IPS-18c (cell line): Measurements from ENCODE around the gene KSR2.

Experiments
- H3K4me3 ChIP-seq: 2 replicates; pipeline ENCODE4 v1.7.0; 2013; ENCODE audit warnings: low read depth, mild to moderate bottlenecking, low read length, moderate library complexity; ENCODE audit not compliant: insufficient read depth
- H3K9me3 ChIP-seq: one replicate; pipeline ENCODE4 v1.6.1; 2013; ENCODE audit warnings: mild to moderate bottlenecking, low read length, moderate library complexity; ENCODE audit not compliant: control insufficient read depth, insufficient read depth

Gene KSR2

GRCh38 chr12:117853600-117853999 is 115.2 kb downstream of the KSR2 start:
- Histone ChIP-seq H3K9me3 (no peaks in the 10 kb centered on the region), H3K4me3 (no peak overlapping the region)

DNA sequence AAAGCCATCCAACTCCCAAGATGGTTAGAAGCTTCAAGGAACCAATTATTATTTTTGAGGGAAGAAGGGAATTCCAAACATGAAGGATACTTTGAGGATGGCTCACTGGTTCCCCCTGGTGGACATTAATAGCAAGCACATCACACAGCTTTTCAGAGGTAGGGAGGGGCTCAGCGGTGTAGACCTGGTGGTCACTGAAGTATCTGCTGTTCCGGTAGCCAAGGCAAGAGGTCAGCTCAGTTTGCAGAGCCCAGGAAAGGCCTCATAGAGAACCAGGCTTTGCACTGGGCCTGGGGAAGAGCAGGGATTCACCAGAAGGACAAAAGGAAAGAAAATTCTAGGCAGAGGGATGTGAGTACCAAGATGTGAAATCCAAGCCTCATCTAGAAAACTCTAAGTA is 118.7 kb downstream of the KSR2 start:
- Histone ChIP-seq H3K9me3 (no peaks in the 10 kb centered on the region), H3K4me3 (no peak overlapping the region)

DNA sequence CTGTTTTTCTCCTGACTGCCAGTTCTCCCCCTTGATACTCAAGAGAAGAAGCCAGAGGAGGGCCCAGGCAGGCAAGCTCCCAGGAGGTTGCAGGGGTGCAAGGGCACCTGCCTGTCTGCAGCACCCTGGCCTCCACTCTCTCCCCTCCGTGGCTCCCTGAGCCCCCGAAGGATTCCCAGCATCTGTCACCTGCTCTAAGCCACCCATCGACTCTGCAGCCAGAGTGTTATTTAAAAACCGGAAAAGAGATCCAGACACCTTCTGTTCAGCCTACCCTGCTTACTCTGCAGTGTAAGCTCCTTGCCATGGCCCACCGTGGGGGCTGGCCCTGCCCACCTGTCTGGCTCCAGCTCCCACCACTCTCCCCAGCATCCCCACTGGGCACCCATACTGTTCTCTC is 121.4 kb downstream of the KSR2 start:
- H3K4me3 ChIP-seq = no peak overlapping the region
- H3K9me3 ChIP-seq = no peaks in the 10 kb centered on the region

- no peak overlapping the region for H3K4me3 ChIP-seq
- no peaks in the 10 kb centered on the region for H3K9me3 ChIP-seq
These were observed 123.4 kb downstream of the KSR2 start for GRCh38 chr12:117845271-117845904.

DNA sequence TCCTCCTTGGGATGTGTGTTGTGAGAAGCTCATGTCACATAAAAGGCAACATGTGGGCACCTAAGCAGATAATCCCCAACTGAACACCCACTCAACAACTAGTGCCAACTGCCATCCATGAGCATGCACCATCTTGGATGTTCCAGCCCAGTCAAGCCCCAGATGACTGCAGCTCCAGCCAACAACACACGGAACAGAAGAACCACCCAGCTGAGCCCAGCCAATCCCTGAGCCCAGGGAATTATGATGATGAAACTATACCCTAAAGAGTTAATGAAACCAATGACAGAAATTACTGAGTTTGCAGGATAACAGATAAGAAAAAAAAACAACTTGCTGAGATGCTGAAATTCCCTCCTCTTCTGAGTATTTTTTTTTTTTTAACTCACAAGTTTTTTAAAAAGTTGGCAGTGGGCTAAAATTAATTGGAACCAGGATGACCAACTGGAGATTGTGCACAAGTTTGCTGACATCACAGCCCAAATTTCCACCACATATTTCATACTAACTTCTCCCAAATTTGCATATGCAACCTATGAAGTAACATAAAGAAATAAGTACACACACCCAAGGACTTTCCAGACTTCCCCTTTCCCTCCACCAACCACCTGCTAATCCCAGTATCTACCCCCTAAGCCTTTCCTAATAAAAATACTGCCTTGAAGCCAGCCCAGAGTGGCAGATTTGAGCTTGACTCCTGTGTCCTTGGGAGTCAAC is 124.5 kb downstream of the KSR2 start:
- H3K4me3 ChIP-seq = no peak overlapping the region
- no peaks in the 10 kb centered on the region for H3K9me3 ChIP-seq

GRCh38 chr12:117842630-117843029 is 126.2 kb downstream of the KSR2 start:
- no peak overlapping the region for H3K4me3 ChIP-seq

GRCh38 chr12:117842220-117842619 is 126.6 kb downstream of the KSR2 start:
- H3K4me3 ChIP-seq = no peak overlapping the region
- H3K9me3 ChIP-seq = no peaks in the 10 kb centered on the region

More at GRCh38 chr12:117842630-117843029, 126.2 kb downstream of the KSR2 start:
- H3K9me3 ChIP-seq = no peaks in the 10 kb centered on the region

GRCh38 chr12:117837737-117838050 is 131.1 kb downstream of the KSR2 start:
- no peaks in the 10 kb centered on the region for H3K9me3 ChIP-seq
- no peak overlapping the region for H3K4me3 ChIP-seq

GRCh38 chr12:117836999-117837736 is 131.6 kb downstream of the KSR2 start:
- Histone ChIP-seq H3K4me3 (no peak overlapping the region), H3K9me3 (no peaks in the 10 kb centered on the region)

DNA sequence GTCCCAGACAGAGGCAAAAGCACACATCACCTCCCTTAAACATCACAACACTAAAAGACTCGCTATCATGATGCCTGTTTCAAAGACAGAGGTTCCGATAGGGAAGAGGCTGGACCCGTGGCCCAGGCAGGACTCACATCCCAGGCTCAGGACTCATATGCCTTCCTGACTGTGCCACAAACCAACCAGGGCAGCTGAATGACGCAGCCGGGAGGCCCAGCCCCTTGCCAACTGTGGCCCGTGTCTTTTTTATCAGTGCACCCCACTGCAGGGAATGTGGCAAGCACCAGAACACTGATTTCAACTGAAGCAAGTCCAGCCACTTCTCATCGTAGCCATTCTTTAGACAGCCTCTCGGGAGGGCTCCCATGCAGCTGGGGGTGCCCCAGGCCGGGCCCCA is 132.3 kb downstream of the KSR2 start:
- Histone ChIP-seq H3K4me3 (no peak overlapping the region), H3K9me3 (no peaks in the 10 kb centered on the region)

DNA sequence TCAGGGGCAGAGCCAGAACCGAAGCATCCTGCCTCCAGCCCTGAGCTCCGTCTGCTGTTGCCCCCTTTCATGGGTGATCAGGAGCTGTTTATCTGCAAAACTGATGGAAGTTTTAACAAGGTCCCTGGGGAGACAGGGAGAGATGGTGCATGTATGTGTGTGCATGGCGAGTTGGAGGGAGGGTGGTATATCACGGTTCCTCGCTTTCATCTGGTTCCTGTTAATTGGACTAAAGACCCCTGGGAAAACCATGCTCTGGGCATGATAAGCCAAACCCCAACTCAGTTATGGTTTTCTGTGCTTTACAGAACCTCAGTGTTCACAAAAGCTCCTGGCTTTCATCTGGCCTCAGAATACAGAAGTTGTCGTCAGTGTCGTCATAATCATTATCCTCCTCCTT is 133.6 kb downstream of the KSR2 start:
- H3K9me3 ChIP-seq = no peaks in the 10 kb centered on the region
- no peak overlapping the region for H3K4me3 ChIP-seq

DNA sequence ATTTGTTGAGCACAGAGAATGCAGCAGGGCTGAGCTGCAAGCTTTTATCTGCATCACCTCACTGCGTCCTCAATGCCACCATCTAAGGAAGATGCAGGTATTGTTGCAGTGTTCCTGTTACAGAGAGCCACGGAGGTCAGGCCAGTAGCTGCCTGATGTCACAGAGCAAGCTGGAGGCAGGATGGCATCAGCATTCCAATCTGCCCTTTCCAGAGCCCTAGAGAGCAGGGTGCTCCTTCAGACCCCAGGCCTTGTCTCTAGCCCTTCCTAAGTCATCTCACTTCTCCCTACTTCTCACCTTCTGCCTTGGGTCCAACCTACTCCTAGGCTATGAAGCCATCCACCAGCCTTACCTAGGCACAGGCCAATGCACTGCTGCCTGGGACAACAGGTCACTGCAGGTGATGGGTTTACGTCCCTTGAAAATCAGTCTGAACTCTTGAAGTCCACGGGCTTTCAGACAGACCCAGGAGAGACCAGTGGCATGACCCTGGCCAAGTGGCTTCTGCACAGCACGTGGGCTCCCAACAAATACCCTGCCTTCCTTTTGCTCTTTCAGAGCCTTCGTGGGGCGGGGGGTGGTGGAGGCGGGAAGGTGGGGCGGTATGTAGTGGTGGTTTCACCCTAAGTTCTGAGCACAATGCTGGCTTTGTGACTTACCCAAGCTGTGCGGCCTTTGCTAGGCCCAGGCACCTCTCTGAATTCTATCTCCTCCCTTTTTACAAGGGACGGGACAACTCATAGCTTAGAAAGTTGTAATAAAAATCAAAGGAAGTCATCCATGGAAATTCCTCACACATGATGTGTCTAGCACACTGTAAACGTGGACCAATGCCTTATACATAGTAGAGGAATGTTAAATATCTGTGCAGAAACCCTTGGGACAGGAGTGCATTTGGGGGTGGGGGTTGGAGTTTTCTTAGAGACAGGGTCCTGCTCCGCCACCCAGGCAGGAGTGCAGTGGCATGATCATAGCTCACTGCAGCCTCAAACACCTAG is 136.0 kb downstream of the KSR2 start:
- peaks cover 5% of the 10 kb centered on the region for H3K9me3 ChIP-seq
- H3K4me3 ChIP-seq = no peak overlapping the region

DNA sequence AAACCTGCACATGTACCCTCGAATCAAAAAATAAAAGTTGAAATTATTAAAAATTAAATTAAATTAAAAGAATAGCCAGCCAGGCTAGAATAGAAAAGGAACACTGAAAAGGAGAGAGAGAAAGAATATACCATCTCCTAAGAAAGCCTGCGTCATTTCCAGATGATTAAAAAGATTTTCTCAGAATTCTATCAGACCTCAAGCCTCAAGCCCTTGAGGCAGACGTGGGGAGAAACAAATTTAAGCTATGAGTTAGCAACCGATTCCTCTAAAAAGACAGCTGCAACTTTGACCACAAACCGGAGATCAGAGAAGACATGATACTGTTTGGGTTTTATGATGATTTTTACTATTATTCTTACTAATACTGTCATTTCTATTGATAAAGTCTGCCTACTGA is 138.3 kb downstream of the KSR2 start:
- H3K9me3 ChIP-seq = peaks cover 5% of the 10 kb centered on the region
- no peak overlapping the region for H3K4me3 ChIP-seq

DNA sequence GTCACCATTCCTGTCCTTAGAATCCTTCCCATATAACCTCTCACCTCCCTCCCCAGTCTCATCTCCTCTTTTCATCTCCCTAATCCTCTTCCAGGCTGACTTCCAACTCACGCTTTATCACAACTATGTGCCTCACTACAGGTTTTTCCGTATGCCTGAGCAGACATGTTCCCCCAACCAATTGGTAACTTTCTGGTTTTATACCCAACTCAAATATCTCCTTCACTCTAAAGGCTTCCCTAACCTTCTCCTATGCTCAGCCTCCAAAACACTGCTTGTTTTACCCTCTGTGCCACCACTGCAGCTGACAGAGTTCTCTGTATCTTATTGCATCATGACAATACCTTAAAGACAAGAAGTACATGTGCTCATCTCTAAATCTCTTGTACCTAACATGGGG is 139.7 kb downstream of the KSR2 start:
- Histone ChIP-seq H3K9me3 (peaks cover 5% of the 10 kb centered on the region), H3K4me3 (no peak overlapping the region)

DNA sequence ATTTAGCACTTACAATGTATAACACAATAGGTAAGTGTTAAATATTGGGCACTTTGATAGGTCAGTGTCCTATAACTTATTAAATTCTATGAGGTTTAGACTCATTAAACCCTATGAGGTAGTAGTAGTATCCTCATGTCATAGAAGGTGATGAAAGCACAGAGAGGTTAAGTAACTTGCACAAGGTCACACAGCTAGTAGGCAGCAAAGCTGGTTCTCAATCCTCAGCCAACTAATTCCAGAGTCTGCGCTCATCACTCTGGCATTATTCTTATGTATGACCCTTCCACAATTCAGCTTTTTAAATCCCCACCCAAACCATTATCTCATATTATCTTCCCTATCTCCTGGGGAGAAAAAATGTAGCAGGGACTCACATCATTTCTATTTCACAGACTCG is 141.1 kb downstream of the KSR2 start:
- H3K9me3 ChIP-seq = peaks cover 5% of the 10 kb centered on the region
- no peak overlapping the region for H3K4me3 ChIP-seq

- Histone ChIP-seq H3K4me3 (no peak overlapping the region), H3K9me3 (peaks cover 5% of the 10 kb centered on the region)
These were observed 143.0 kb downstream of the KSR2 start for GRCh38 chr12:117825827-117826226.

DNA sequence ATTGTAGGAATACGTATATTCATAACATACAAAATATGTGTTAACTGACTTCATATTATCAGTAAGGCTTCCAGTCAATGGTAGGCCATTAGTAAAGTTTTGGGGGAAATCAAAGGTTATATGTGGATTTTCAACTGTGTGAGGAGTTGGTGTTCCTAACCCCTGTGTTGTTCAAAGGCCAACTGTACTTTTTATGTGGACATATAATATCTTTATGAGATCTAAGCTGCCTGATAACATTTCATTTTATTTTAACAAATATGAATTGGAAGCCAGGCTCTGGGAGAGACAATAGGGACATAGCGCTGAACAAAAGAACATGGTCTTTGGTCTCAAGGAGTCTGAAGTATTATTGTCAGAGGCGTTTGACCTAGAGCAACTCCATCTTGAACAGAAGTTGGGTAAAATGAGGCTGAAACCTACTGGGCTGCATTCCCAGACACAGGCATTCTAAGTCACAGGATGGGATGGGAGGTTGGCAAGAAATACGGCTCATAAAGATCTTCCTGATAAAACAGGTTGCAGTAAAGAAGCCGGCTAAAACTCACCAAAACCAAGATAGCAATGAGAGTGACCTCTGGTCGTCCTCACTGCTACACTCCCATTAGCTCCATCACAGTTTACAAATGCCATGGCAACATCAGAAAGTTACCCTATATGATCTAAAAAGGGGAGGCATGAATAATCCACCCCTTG is 147.2 kb downstream of the KSR2 start:
- no peaks in the 10 kb centered on the region for H3K9me3 ChIP-seq

More for the DNA sequence above, 147.2 kb downstream of the KSR2 start:
- no peak overlapping the region for H3K4me3 ChIP-seq
